ENCODE data around the gene GPD1.

- TF ChIP-seq CTCF (IDR thresholded peaks at IDR 0.05) (no peak), POLR2A (IDR thresholded peaks at IDR 0.05) (no peak)
Measured at GRCh38 chr12:50081096-50081808, 22.6 kb upstream of the GPD1 start.

Measured in right lobe of liver (tissue), 4 donors.